ENCODE data around the gene SIN3A. TPM values are rescaled to one million over a fixed set of nuclear protein-coding genes. Genes with fewer than 3 reads are reported as not detected.

Gene SIN3A
- total and polyA plus RNA-seq, 2 experiments from 2014 or later = 24.3 to 73.0 TPM

GRCh38 chr15:75437721-75438120 lies 13.8 kb downstream of the SIN3A start:
- H3K4me3 Mint-ChIP-seq = no peak overlapping the region
- peaks cover 2% of the 10 kb centered on the region for H3K27me3 Mint-ChIP-seq (ENCODE audit: insufficient read depth, low read depth, poor library complexity)
- Histone ChIP-seq H3K9me2 (ENCODE audit: insufficient read depth) (no peaks in the 10 kb centered on the region; the same call in 1 of the 2 replicates), H3K36me3 (ENCODE audit: insufficient read depth) (peaks cover 4% of the 10 kb centered on the region), H3K4me1 (ENCODE audit: insufficient read depth) (no peaks in the 10 kb centered on the region), H3K4me3 (no peak overlapping the region), H2AFZ (no peak overlapping the region), H3K4me2 (no peak overlapping the region), H3K27me3 (ENCODE audit: insufficient read depth) (no peaks in the 10 kb centered on the region), H3K79me2 (replicated peaks; ENCODE audit: insufficient read depth) (peaks cover 100% of the 10 kb centered on the region), H4K20me1 (replicated peaks; ENCODE audit: insufficient read depth) (peaks cover 59% of the 10 kb centered on the region), H3F3A (replicated peaks; ENCODE audit: low read depth) (peaks cover 5% of the 10 kb centered on the region; the same call in 1 of the 2 replicates), H3K27ac (ENCODE audit: low read depth) (no peak overlapping the region)
- no peak for ATAC-seq
- peaks cover 30% of the 10 kb centered on the region for H3K36me3 Mint-ChIP-seq (ENCODE audit: low read depth)
- DNase-seq (ENCODE audit: low spot score) = no peak
- TF ChIP-seq ZNF331 (CRISPR knock-in tag; IDR thresholded peaks at IDR 0.05; ENCODE audit: low read depth) (no peak), NANOG (IDR thresholded peaks at IDR 0.05; ENCODE audit: borderline replicate concordance) (no peak), ZNF462 (CRISPR knock-in tag; IDR thresholded peaks at IDR 0.05) (no peak), REST (IDR thresholded peaks at IDR 0.05; ENCODE audit: unreplicated experiment) (no peak), EZH2 (IDR thresholded peaks at IDR 0.05; ENCODE audit: low read depth, unreplicated experiment) (no peak)
- TF ChIP-seq, protein P1, sequence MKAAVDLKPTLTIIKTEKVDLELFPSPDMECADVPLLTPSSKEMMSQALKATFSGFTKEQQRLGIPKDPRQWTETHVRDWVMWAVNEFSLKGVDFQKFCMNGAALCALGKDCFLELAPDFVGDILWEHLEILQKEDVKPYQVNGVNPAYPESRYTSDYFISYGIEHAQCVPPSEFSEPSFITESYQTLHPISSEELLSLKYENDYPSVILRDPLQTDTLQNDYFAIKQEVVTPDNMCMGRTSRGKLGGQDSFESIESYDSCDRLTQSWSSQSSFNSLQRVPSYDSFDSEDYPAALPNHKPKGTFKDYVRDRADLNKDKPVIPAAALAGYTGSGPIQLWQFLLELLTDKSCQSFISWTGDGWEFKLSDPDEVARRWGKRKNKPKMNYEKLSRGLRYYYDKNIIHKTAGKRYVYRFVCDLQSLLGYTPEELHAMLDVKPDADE (IDR thresholded peaks at IDR 0.05) = no peak
- TF ChIP-seq, protein P2, sequence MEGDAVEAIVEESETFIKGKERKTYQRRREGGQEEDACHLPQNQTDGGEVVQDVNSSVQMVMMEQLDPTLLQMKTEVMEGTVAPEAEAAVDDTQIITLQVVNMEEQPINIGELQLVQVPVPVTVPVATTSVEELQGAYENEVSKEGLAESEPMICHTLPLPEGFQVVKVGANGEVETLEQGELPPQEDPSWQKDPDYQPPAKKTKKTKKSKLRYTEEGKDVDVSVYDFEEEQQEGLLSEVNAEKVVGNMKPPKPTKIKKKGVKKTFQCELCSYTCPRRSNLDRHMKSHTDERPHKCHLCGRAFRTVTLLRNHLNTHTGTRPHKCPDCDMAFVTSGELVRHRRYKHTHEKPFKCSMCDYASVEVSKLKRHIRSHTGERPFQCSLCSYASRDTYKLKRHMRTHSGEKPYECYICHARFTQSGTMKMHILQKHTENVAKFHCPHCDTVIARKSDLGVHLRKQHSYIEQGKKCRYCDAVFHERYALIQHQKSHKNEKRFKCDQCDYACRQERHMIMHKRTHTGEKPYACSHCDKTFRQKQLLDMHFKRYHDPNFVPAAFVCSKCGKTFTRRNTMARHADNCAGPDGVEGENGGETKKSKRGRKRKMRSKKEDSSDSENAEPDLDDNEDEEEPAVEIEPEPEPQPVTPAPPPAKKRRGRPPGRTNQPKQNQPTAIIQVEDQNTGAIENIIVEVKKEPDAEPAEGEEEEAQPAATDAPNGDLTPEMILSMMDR (conservative IDR thresholded peaks at IDR 0.05; ENCODE audit: low read depth in 2 of 2) = no peak
- no peaks in the 10 kb centered on the region for H3K4me1 Mint-ChIP-seq
- H3K9me3 Mint-ChIP-seq = no peaks in the 10 kb centered on the region
- H3K27ac Mint-ChIP-seq = 0 out of 2 replicates have a peak overlapping the region, but pooled peaks have one; percentile 44

All from GM23338 (cell line).